ENCODE data around the gene PPM1D.

DNA sequence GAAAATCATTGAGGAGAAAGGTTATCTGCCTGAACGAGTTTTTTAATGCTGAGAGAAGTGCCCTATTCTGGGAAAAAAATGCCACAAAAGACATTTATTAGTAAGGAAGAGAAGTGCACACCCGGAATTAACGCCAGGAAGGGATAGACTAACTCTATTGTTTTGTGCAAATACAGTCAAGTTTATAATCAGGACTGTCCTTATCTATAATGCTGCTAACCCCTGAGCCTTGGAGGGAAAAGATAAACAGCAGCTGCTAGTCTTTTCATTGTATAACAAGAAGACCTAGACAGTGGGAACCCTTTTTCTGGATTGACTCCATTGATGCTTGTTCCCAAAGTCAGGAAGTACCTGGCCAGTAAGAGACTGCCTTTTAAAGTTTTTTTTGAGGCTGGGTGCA is 104.2 kb downstream of the PPM1D start:
- TF ChIP-seq ZNF274 (IDR thresholded peaks at IDR 0.05; ENCODE audit: low read depth, low read length): no peak
- no peak for TF ChIP-seq YY1 (IDR thresholded peaks at IDR 0.05; ENCODE audit: insufficient read depth, insufficient read length)
- TF ChIP-seq SUZ12 (IDR thresholded peaks at IDR 0.05; ENCODE audit: extremely low read depth, insufficient read depth, insufficient read length): no peak

Measured in NT2/D1 (cell line).